Right renal cortex interstitium (tissue), 3 donors: ENCODE measurements around the gene COL6A2. TPM values are rescaled to one million over a fixed set of nuclear protein-coding genes. Genes with fewer than 3 reads are reported as not detected.

ENCODE experiments used
- DNase-seq, 3 donors: peaks; one replicate each; pipeline ENCODE4 v3.0.0-alpha.2; 2013; ENCODE audit warnings: low read depth in 3 of 3, low spot score in 2 of 3
- polyA plus RNA-seq, 3 donors: library from polyadenylated mRNA; unstranded; fragments of 120-200 nt; gene quantifications; one replicate each; pipeline ENCODE4 v1.2.1, GENCODE V29; 2013; ENCODE audit not compliant: insufficient read length in 3 of 3

The COL6A2 gene
- polyA plus RNA-seq, 3 donors: 160 to 172 (median 170) TPM

DNA sequence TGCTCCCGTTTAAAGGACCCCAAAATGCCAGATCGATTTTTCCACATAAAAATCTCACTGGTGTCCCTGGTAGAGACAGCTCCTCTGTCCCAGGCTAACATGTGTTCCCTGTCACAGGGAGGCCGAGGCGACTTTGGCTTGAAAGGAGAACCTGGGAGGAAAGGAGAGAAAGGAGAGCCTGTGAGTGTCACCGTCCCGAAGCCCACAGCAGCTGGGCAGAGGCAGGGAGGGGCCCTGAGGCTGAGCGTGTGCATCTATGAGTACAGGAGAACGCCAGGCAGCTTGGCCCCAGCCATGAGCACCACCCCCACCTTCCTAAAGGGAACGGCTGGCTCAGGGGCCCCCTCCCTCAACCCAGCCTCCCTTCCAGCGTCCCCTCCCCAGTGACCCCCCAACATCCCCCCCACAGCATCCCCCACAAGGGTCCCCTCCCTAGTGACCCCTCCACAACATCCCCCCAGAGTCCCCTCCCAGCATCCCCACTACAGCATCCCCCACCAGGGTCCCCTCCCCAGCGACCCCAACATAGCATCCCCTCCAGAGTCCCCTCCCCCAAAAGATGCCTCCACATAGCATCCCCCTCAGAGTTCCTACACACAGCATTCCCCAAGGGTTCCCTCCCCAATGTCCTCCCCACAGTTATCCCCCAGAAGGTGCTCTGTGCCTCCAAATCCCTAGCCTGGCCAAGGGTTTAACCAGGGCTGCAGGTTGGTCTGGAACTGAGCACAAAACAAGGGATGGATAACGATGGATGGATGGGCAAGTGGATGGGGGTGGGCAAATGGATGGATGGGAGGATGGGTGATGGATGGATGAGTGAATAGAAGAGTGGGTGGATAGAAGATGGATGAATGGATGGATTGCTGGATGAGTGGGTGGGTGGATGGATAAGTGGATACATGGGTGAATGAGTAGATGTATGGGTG lies 25.1 kb downstream of the COL6A2 start:
- no peak for DNase-seq

DNA sequence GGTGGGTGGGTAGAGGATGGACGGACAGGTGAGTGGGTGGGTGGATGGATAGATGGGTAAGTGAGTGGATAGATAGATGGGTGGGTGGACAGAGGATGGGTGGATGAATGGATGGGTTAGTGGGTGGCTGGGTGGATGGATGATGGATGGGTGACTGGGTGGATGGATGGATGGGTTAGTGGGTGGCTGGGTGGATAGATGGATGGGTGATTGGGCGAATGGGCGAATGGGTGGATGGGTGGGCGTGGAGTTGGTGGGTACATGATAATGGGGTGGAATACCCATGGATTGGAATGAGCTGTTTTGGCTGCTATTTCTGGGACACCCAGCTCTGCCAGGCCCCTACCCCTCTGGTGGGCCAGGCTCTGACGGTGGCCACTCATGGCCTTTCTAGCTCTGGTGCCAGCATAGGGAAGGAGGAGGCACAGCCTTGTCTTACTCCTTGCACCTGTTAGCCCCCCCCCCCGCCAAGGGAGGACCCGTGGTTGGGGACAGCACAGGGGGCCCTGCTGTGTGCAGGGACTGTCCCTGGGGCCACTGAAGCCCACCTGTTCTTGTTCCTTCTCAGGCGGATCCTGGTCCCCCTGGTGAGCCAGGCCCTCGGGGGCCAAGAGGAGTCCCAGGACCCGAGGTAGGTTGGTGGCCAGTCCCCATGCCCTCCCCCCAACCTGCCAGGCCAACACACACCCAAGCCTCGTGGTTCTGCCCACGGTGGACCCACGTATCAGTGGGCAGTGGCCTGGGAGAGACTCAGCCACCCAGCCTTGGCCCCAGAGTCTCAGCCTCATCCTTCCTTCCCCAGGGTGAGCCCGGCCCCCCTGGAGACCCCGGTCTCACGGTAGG lies 26.4 kb downstream of the COL6A2 start:
- DNase-seq: no peak

DNA sequence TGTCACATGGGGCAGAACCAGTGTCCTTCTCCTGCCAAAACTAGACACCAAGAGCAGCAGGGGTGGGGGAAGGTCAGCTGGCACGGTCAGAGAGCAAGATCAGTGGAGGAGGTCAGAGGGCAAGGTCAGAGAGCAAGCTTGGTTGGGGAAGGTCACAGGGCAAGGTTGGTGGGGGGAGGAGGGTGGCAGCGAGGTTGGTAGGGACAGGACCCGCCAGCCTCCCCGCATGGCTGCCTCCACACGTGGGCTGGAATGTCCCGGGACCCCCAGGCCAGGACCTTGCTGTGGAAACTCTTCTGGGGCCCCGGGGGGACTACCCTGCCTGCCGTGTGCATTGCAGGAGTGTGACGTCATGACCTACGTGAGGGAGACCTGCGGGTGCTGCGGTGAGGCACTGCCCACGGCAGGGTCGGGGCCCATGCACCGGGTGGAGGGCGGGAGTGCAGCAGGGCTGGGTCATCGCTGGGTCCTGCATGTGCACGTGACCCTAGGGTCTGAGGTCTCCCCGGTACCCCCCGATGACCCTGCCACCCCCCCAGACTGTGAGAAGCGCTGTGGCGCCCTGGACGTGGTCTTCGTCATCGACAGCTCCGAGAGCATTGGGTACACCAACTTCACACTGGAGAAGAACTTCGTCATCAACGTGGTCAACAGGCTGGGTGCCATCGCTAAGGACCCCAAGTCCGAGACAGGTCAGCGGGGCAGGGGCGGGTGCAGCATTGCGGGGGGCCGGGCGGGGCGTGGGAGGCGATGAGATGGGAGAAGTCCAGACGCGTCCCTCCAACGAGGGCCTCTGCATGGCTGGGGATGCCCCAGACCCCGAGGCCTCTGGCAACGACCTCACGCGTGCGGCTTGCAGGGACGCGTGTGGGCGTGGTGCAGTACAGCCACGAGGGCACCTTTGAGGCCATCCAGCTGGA lies 27.3 kb downstream of the COL6A2 start:
- no peak for DNase-seq

DNA sequence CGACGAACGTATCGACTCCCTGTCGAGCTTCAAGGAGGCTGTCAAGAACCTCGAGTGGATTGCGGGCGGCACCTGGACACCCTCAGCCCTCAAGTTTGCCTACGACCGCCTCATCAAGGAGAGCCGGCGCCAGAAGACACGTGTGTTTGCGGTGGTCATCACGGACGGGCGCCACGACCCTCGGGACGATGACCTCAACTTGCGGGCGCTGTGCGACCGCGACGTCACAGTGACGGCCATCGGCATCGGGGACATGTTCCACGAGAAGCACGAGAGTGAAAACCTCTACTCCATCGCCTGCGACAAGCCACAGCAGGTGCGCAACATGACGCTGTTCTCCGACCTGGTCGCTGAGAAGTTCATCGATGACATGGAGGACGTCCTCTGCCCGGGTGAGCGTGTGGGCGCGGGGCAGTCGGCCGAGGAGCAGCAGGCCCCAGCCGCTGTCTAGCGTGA lies 28.0 kb downstream of the COL6A2 start:
- DNase-seq: no peak

DNA sequence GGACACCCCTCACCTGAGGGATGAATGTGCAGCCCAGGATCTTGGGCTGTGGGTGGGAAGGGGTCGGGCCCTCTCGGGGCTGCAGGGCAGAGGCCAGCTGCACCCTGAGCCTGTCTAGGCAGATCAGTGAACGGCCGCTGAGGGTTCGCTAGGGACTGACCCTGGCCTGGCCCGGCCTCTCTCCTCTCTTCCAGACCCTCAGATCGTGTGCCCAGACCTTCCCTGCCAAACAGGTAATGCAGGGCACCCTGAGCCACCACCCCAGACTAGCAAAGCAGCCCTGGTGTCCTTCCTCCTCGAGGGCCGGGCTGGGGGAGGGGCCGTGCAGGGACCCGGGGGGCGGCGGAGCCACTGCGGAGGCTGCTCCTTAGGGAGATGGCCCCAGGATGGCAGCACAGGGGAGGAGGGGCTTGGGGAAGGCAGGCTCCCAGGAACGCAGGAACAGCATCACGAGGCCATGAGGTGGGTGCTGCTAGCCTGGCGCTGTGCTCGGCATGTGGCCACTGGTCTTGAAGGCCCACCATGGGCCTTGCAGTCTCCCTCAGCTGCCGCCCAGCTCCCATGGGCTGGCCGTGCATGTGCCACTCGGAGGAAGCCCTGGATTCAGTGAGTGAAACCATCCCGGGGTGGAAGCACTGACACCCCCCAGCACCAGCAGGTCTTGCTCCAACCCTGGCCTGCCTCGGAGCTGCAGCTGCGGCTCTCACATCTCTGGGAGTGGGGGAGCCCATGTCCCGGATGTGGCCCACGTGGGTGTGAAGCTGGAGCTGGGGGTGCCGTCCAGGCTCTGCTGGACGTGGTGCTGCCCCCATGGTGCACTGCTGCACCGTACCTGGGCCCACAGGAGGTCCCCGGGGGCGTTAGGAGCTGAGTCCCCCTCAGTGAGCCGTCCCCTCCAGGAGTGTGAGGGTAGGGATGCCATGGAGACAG lies 28.7 kb downstream of the COL6A2 start:
- DNase-seq: no peak

DNA sequence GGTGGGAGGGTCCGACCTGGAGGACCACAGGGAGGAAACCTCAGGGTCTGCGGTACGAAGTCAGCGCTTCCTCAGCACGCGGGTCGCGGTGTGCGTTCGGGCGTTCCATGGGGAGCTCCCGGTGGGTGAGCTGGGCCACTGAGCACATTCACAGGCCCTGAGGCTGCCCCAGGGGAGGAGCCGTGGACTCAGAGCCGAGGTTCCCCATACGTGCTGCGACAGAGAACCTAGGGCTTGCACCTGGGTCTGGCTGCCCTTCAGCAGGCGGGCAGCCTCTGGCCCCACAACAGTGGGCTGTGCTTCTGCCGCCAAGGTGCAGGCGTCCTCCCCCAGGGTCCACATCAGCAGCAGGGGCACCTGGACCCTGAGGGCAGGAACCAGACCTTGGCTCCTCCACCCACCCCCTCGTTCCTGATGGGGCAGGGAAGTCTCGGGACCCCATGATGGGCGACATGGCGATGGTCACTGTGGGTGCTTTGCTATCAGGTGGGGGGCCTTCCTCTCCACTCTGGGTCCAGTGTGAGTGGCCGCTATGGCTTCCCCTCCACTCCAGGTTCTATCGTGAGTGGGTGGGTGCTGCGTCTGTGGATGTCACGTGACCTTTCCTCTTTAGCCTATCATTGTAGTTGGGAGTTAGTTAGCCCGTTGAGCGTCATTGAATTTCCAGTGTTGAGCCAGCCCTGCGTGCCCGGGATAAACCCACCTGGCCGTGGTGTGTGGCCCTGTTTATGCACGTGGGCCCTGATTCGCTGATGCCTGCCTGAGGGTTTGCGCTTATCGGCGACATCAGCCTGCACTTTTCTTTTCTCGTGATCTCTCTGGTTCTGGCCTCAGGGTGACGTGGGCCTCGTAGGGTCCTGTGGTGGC lies 29.6 kb downstream of the COL6A2 start:
- DNase-seq: no peak

DNA sequence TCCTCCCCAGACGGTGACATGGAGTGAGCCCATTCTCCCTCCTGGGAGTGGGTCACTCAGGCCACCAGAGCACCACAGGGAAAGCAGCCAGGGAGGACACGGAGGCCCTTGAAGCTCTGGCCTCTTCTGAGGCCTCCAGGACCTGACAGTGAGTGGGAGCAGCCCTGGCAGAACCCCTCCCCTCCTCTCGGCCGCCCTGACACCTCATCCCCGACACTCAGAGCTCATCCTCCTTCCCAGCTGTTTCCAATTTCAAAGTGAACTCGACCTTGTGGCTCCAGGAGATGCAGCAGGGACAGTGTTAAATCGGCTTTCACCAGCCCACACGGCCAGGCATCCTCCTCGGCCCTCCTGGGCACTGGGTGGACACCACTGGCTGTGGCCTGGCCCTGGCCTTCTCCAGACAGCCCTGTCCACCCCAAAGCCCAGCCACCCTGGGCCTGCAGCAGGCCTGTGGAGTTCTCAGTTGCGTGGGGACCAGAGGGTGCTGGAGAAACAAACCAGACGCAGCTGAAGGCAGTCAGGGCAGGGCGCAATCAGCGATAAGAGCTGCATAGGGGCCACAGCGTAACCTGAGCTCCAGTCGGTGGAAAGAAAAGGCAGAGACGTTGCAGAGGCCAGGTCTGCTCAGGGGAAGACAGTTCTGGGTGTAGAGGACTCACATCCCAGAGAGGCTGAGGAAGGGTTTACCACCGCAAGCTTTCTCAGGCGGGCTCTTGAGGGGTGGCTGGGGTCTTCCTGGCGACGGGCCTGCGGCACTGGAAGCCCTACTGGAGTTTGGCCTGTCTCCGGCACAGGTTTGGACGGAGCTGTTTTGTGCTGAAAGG lies 30.4 kb downstream of the COL6A2 start:
- no peak for DNase-seq

DNA sequence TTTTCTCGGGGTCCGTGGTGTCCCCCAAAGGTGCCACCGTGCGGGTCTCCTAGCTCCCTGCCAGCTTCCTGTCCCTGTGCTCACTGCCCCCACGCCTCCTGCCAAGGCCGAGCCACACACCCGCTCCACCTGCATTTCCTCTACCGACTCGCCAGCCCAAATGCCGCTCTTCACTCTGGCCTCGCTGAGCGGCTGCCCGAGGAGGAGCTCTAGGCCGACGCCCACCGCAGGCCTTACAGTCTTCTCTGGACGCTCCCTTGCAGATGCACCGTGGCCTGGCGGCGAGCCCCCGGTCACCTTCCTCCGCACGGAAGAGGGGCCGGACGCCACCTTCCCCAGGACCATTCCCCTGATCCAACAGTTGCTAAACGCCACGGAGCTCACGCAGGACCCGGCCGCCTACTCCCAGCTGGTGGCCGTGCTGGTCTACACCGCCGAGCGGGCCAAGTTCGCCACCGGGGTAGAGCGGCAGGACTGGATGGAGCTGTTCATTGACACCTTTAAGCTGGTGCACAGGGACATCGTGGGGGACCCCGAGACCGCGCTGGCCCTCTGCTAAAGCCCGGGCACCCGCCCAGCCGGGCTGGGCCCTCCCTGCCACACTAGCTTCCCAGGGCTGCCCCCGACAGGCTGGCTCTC lies 31.1 kb downstream of the COL6A2 start:
- no peak for DNase-seq

DNA sequence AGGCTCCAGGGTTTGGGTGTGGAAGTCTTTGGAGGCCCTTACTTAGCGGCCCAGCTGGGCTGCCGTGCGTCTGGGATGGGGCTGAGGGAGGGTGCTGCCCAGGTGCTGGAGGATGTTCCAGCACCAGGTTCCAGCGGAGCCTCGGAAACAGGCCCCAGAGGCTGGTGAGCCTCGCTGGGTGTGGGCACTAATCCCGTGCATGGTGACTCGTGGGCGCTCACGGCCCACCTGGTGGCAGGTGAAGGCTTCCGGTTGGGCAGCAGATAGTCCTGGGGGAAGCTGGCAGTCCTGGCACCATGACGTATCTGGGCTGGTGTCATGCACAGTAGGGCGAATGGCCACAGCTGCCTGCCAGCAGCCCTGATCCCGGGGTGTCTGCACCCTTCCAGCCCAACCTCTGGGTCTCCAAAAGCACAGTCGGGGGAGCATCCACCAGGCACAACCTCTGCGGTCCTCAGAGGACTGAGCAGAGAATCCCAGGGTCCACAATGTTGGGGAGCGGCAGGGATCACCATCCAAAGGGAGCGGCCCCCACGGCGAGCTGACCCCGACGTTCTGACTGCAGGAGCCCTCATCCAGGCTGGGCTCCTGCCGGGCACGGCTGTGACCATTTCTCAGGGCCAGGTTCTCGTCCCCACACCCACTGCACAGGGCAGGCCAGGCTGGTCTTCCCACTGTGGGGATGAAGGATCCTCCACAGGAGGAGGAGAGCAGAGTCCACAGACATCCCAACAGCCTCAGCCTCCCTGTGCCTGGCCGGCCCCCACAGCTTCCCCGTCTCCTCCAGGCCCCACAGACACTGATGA lies 32.1 kb downstream of the COL6A2 start:
- no peak for DNase-seq

DNA sequence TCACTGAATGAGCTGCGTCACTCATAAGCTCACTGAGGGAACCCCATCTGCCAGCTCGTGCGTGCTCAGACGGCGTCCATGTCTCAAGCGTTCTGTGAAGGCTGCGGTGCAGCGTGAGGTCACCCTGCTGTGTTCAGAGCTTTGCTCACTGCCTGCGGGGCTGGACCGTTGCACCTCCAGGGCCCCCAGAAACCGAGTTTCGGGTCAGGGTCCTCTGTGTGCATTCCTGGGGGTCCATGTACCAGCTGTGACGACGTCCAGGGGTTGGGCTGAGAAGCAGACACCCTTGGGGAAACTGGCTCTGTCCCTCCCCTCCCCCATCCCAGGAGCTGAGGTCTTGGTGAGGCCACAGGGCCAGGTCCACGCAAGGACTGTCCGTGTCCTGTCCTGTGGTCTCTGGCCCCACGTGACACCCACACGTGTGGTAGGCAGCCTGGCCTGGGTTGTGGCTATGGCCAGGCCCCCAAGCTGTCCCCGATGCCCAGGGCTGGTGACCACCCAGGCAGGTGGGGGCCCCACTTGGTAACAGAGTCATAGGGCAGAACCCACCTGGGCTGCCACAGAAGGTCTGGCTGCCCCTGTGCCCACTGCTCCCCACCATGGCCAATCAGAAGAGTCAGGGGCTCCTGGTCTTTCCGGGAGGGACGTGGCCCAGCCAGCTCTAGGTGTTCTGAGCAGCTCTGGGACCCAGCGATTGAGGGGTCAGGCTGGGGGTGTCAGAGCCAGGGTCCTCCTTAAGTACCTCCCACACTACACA lies 33.1 kb downstream of the COL6A2 start:
- DNase-seq: no peak

DNA sequence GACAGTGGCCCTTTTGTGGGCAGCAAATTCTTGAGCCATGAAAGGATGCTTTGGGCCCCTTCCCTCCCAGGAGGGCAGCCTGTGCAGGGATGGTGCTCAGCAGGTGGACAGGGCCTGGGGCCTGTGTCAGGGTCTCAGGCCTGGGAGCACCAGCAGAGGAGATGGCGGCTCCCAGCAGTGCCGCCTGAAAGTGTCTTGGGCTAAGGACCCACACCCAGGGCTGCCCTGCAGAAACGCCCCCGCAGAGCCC lies 33.6 kb downstream of the COL6A2 start:
- DNase-seq: no peak

DNA sequence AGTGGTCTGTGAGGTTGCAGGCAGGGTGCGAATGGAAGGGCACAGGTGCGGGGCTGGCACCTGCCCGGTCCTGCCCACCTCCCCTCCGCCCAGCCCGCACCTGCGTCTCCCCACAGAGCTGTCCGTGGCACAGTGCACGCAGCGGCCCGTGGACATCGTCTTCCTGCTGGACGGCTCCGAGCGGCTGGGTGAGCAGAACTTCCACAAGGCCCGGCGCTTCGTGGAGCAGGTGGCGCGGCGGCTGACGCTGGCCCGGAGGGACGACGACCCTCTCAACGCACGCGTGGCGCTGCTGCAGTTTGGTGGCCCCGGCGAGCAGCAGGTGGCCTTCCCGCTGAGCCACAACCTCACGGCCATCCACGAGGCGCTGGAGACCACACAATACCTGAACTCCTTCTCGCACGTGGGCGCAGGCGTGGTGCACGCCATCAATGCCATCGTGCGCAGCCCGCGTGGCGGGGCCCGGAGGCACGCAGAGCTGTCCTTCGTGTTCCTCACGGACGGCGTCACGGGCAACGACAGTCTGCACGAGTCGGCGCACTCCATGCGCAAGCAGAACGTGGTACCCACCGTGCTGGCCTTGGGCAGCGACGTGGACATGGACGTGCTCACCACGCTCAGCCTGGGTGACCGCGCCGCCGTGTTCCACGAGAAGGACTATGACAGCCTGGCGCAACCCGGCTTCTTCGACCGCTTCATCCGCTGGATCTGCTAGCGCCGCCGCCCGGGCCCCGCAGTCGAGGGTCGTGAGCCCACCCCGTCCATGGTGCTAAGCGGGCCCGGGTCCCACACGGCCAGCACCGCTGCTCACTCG lies 34.1 kb downstream of the COL6A2 start:
- DNase-seq: no peak

DNA sequence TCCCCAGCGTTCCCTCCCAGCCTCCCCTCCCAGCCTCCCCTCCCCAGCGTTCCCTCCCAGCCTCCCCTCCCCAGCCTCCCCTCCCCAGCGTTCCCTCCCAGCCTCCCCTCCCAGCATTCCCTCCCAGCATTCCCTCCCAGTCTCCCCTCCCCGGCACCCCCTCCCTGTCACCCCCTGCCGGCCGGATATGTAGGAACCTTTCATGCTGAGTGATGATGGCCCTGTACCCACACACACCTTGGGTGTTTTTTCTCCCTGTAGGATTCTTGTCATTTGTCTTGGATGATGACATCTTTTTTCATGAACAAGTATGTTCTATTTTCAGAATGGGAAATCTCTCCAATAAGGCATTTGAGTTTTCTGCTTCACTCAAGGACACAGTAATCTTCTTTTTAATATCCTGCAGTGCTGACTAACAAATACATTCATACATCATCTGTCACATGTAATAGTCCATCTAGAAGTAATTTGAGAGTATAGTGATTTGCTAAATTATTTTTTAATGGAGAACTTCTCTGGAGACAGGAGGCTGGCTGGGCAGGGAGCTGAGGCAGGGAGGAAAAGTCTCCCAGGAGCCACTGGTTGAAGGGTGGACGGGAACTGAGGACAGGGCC lies 38.0 kb downstream of the COL6A2 start:
- DNase-seq: no peak

DNA sequence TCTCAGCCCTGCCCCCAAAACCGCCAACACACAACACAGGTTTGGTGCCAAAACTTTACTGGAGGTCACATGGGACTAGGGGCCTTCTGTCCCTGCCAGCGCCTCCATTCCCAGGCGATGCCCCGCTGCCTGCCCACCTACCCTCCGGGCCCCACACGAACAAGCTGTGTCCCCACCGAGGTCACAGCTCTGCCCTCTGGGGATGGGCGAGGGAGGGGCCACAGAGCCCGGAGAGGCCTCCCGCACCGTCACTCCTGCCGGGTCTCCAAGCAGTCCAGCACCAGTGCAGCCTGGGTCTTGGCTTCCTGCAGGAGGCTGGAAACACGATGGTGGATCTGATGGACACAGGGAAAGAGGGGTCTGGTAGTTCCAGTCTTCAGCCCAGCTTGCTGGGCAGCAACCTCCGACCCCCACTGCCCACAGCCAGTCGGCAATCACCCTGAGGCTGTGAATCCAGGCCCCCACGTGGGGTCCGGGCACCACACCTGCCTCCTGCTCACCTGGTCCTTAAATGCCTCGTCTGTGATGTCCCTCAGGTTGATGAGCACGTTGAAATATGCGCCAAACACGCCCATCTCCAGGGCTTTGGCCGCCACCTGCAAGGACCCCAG lies 38.9 kb downstream of the COL6A2 start:
- DNase-seq: no peak
